Stimulated activated naive CD4-positive, alpha-beta T cell (primary cell): ENCODE data around the gene GNAZ.
"Not testable (repeated sequence)": the region's sequence is repeated elsewhere in the genome, so short reads cannot be mapped to it uniquely, and the experiment has no call there.

Experiments used
- DNase-seq, 6 experiments: peaks; one replicate each; lab custom pipeline; 2025; lab: John Stamatoyannopoulos, UW

GNAZ gene

DNA sequence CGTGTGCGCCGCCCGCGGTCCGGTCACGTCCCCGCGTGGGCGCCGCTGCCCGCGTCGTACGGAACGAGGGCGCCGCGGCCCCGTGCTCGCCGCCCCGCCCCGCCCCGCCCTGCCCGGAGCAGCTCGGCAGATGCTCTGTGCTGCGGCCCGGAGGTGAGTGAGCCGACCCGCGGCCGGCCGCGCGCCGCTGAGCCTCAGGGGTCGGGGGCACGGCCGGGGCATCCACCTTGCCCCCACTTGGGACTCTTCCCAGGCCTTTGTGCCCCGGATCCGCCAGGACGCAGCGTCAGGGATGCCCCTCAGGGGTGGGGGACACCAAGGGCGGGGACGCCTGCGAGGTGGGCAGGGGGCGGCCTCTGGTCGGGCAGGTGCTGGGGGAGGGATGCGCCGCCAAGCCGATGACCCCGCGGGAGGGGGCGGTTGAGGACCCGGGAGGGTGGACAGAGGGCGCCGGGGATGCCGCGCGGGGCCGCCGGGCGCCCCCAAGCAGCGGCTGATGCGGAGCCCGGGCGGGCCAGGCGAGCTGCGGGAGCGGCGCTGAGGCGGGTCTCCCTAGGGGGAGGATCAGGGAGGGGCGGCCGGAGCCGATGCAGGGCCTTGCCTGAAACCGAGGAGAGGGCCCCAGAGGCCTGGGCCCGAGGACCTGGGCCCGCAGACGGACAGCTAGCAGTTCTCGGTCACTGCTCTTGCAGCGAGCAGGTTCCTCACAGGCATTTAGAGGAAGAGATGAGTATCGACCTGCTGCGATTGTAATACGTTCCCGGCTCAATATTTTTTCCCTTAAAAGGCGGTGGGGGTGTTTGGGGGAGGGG, at the start of gene GNAZ:
Gene GNAZ (plus strand): TSS at position 102 of the 812 bp plus-strand sequence. CDS start 25,177 bp downstream, outside the sequence.
- peak in 4 of 6 experiments; percentile 18 to 44 (median 32) for DNase-seq

DNA sequence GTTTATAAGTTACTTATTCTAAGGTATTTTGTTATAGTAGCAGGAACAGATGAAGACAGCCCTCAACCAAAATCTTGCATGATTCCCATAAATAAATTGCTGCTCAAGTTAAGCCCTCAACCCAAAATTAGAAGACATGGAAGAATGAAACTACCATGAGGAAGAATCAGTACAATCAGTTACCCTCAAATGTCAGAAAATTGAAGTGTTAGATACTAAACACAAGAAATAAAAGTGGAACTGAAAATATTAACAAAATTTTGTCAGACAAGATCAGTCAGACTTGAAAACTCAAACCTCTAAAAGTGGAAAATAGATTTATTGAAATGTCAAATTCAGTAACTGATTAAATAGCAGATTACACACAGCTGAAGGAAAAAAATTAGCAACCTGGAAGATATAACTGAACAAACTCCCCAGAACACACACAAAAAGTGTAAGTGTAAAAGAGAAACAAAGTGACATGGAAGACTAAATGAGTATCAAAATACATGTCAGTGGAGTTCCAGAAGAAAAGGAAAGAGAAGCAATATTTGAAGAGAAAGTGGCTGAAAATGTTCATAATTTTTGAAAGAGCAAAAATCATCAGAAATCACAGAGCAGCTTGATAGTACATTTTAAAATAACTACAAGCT, 49.5 kb upstream of the GNAZ start:
- no peak for DNase-seq

DNA sequence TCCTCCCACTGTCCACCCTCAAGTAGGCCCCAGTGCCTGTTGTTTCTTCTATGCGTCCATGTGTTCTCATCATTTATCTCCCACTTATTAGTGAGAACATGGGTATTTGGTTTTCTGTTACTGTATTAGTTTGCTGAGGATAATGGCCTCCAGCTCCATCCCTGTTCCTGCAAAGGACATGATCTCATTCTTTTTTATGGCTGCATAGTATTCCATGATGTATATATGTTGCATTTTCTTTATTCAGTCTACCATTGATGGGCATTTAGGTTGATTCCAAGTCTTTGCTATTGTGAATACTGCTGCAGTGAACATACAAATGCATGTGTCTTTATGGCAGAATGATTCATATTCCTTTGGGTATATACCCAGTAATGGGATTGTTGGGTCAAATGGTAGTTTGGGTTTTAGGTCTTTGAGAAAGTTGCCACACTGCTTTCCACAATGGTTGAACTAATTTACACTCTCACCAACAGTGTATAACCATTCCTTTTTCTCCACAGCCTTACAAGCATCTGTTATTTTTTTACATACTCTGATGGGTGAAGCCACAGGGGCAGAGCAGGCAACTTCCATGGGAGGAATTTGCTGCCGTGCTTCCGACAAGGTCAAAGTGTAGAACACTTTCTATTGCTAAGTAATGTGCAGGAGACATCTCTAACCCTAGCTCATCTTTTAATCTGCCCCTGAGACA, 48.5 kb upstream of the GNAZ start:
- not testable (repeated sequence) for DNase-seq

- no peak for DNase-seq
Measured at GRCh38 chr22:23023294-23023693, 47.0 kb upstream of the GNAZ start.

DNA sequence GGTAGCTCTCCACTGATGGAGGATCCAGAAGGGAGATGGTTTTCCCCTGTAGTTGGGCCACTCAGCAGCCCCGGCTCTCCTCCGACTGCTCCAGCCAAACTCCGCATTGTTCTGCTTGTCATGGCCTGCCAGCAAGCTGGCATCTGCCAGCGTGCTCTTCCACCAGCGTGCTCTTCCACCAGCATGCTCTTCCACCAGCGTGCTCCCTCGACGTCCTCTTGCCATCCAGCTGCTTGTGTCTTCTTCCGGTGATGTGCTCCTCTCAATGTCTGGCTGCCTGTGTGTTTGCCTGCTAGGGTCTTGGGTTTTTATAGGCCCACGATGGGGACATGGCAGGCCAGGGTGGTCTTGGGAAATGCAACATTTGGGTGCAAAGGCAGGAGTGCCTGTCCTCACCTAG, 43.5 kb upstream of the GNAZ start:
- DNase-seq = no peak

GRCh38 chr22:23027849-23028248, 42.5 kb upstream of the GNAZ start:
- not testable (repeated sequence) for DNase-seq

DNA sequence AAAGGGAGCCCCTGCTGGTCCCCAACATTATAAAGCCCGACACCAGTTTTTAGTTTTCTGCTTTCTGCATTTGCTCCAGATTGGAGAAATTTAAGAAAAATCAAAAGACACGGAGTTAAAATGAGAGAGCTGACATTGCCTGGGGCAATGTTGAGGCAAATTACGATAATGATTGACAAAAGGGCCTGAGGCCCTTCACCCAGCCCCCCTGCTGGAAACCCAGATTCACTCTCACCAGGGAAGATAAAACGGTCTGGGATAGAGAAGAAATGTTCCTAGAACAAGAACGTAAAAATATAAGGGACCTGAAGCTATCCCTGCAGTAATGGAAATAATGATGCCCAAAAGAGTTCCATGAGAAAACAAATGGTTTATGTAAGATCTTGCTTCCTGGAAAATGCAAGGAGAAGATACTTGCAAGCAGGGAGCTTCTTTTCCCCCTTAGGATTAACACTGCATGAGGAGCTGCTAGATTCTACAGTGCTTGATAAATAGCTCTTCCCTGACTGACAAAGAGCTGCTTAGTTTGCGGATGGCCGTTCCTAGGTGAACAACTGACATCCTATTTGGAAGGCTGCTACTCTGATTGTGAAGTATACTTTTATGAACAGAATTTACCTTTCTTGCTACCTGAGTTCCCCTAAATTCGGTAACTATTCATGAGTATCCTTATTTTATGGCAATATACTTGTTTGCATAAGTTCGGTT, 40.6 kb upstream of the GNAZ start:
- no peak for DNase-seq

- DNase-seq = no peak
Measured at GRCh38 chr22:23031381-23031780, 38.9 kb upstream of the GNAZ start.

DNA sequence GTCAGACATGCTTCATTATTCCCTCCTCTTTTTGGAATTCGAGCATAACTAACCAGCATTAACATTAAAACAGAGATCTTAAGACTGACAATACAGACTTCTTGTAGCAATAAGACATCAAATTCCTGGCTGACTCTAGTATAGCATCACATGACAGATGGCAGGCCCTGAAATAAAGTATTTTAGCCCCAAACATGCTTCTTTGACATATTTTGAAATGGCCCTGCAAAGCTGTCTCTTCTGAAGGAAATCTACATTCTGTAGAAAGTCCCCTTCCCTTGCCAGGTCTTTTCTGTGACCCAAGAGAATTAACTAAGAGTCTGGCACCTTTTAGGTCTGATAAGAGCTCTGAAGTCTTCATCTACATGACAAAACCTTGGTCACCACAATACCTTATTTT, 38.5 kb upstream of the GNAZ start:
- no peak for DNase-seq

DNA sequence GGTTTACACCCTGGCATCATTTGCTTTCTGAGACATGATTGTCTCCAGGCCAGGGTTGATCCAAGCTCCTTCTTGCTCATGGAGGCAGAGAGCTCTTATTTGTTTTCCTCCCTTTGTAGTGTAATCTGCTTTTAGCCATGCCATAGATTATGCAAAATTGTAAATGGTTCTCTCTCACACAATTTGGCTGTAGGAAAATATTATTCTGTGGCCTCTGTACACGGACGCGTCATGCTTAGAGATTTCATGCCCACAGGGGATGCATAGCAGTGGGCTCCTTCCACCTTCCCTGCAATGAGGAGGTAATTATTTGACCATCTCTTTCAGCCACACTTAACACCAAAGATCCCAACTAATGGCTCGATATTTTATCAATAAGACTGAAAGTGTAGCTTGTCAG, 37.7 kb upstream of the GNAZ start:
- DNase-seq = no peak

GRCh38 chr22:23033116-23033905, 37.0 kb upstream of the GNAZ start:
- DNase-seq = no peak

- no peak for DNase-seq
Measured at GRCh38 chr22:23034621-23035556, 35.4 kb upstream of the GNAZ start.

DNA sequence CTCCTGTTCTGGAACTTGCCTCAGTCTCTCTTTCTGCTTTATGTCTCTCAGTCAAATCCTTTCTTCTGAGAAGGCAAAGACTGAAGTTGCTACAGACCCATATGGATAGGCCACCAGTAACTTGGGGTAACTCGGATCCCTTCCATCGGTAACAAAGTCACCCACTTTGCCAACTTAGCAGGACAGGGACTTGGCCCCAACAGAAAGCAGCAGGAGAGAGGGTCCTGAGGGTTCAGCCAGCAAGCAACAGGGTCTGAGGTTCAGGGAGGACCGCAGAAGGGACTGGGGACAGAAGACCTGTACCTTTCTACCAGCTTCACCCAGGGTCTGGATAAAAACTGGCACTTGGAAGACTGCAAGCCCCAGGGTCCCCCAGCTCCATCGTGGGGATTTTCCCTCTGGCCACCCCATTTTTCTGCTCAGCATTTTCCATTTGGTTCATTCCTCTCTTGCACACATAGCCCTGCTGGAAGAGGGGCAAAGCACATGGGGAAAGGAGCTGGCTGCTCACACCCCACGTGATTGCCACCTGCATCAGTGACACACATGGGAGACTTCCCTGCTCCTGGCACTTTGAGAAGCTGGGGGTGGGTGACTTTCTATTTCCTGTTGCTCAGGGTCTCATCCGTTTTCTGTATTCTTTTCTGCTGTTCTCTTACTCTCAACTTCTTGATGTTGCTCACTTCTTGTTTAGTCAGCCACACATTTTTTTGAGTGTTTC, 34.6 kb upstream of the GNAZ start:
- DNase-seq = peak in 2 of 6 experiments; percentile 8 to 11

- DNase-seq = no peak
Measured at GRCh38 chr22:23036684-23037428, 33.5 kb upstream of the GNAZ start.

- no peak for DNase-seq
Measured at GRCh38 chr22:23037429-23038333, 32.6 kb upstream of the GNAZ start.

DNA sequence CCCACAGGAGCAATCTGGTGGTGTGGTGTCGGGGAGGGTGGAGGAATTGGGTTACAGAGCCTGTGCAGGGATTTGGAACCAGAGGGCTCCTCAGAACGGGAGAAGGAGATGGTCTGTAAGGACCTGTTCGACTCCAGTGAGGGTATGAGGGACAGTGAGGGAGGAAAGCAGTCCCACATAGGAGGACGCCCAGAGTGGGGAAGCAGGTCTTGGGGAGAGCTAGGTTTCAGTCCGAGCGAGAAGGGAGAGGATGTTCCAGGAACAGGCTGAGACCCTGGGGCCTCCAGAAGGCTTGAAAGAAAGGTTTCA, 32.0 kb upstream of the GNAZ start:
- DNase-seq = no peak

- no peak for DNase-seq
Measured at GRCh38 chr22:23038902-23039301, 31.4 kb upstream of the GNAZ start.

GRCh38 chr22:23042179-23042578, 28.1 kb upstream of the GNAZ start:
- no peak for DNase-seq
